GM12878 (cell line): ENCODE measurements around the gene SENP7. TPM values are rescaled to one million over a fixed set of nuclear protein-coding genes. Genes with fewer than 3 reads are reported as not detected.

Experiments
- ATAC-seq: fragments of 200-7000 bp; cut with Tn5 transposase; 3 replicates; pipeline ENCODE4 v1.9.1; 2020; ENCODE audit warnings: mild to moderate bottlenecking, moderate library complexity
- BruUV-seq: library from RNA; stranded (reverse); fragments of 400-500 nt; replicated peaks from 2 replicates; lab custom pipeline; 2021; lab: Mats Ljungman, UMichigan
- CTCF ChIA-PET: fragments of 300-600 bp; sonication (Branson Sonifier 250); formaldehyde crosslinking; extraction: SDS; loops from one replicate; lab custom pipeline; 2021; ENCODE audit warnings: inconsistent platforms; lab: Yijun Ruan, JAX
- POLR2A ChIA-PET: fragments of 350-600 bp; formaldehyde crosslinking; extraction: SDS; loops from one replicate; lab custom pipeline; 2021; ENCODE audit warnings: inconsistent platforms; lab: Charles Lee
- RAD21 ChIA-PET: fragments of 300-600 bp; sonication (Branson Sonifier 250); formaldehyde crosslinking; loops from one replicate; lab custom pipeline; 2023; ENCODE audit warnings: antibody characterized with exemption; ENCODE audit not compliant: unreplicated experiment; lab: Charles Lee
- SMC1A ChIA-PET: fragments of 300-600 bp; sonication (Branson Sonifier 250); formaldehyde crosslinking; loops from one replicate; lab custom pipeline; 2023; ENCODE audit not compliant: unreplicated experiment, uncharacterized antibody; lab: Charles Lee
- DNase-seq: peaks from one replicate; pipeline ENCODE4 v3.0.0-alpha.2; 2011; ENCODE audit warnings: low read depth, low spot score
- FAIRE-seq: peaks from 3 replicates; lab custom pipeline; 2011; peaks lifted over from hg19 to GRCh38; lab: Jason Lieb, UNC
- H2AFZ ChIP-seq: 2 replicates; pipeline ENCODE4 v1.6.0; 2011; ENCODE audit warnings: low read depth, low read length, control low read depth; ENCODE audit not compliant: control insufficient read depth
- H3K27ac ChIP-seq: 2 replicates; pipeline ENCODE4 v1.5.1; 2011; ENCODE audit warnings: control low read depth; ENCODE audit not compliant: control insufficient read depth, insufficient read depth
- H3K27me3 ChIP-seq, 2 experiments: replicated peaks in 1 of 2; 2 replicates each; pipeline versions ENCODE4 v1.6.0 to v1.6.1; 2011; ENCODE audit warnings: low read length in 1 of 2; ENCODE audit not compliant: control insufficient read depth in 2 of 2, insufficient read depth in 2 of 2
- H3K36me3 ChIP-seq, 2 experiments: 2 replicates each; pipeline ENCODE4 v1.5.1; 2011; ENCODE audit warnings: low read length in 1 of 2; ENCODE audit not compliant: control insufficient read depth in 2 of 2, insufficient read depth in 2 of 2
- H3K4me1 ChIP-seq: 2 replicates; pipeline ENCODE4 v1.6.1; 2011; ENCODE audit warnings: mild to moderate bottlenecking, low read length, moderate library complexity, mixed read lengths; ENCODE audit not compliant: control insufficient read depth, insufficient read depth
- H3K4me2 ChIP-seq: 2 replicates; pipeline ENCODE4 v1.6.0; 2011; ENCODE audit warnings: control low read depth; ENCODE audit not compliant: control insufficient read depth, insufficient read depth
- H3K4me3 ChIP-seq: fragments of 200-600 bp; sonication (generic); 2 replicates; pipeline ENCODE4 v1.5.1; 2016
- H3K79me2 ChIP-seq: 2 replicates; pipeline ENCODE4 v1.6.0; 2011; ENCODE audit warnings: low read length; ENCODE audit not compliant: control insufficient read depth, insufficient read depth
- H3K9ac ChIP-seq: 2 replicates; pipeline ENCODE4 v1.8.0; 2011; ENCODE audit warnings: low read length, control low read depth, mixed read lengths; ENCODE audit not compliant: control insufficient read depth, insufficient read depth
- H3K9me3 ChIP-seq: replicated peaks from 3 replicates; pipeline ENCODE4 v1.5.1; 2011; ENCODE audit warnings: mild to moderate bottlenecking, low read length; ENCODE audit not compliant: control insufficient read depth, insufficient read depth
- H4K20me1 ChIP-seq: 2 replicates; pipeline ENCODE4 v1.6.0; 2011; ENCODE audit not compliant: control insufficient read depth, insufficient read depth
- CBFB ChIP-seq: IDR thresholded peaks from 2 replicates; pipeline ENCODE4 v1.6.1; 2016; ENCODE audit warnings: antibody characterized with exemption, low read depth
- CREB1 ChIP-seq: IDR thresholded peaks from 2 replicates; pipeline ENCODE4 v1.6.1; 2012; ENCODE audit warnings: low read depth, mild to moderate bottlenecking, inconsistent platforms
- EP300 ChIP-seq, 2 experiments: fragments of 150-350 bp in 1 of 2; IDR thresholded peaks; 2 replicates each; pipeline ENCODE4 v1.6.1; 2011 to 2012; ENCODE audit warnings: low read depth in 2 of 2, low read length in 2 of 2, borderline replicate concordance in 1 of 2, improper control_type of control experiment in 1 of 2, inconsistent platforms in 1 of 2; ENCODE audit not compliant: control insufficient read depth in 1 of 2
- GATAD2B ChIP-seq: fragments of 450-650 bp; conservative IDR thresholded peaks from 2 replicates; pipeline ENCODE4 v1.6.1; 2017; ENCODE audit warnings: low read depth, mild to moderate bottlenecking, moderate library complexity
- KAT2A ChIP-seq: conservative IDR thresholded peaks from 2 replicates; pipeline ENCODE4 v1.6.1; 2011; ENCODE audit warnings: low read depth, low read length; ENCODE audit not compliant: control insufficient read depth
- MTA3 ChIP-seq: IDR thresholded peaks from 2 replicates; pipeline ENCODE4 v1.6.1; 2012; ENCODE audit warnings: low read length, inconsistent platforms, borderline replicate concordance
- MXI1 ChIP-seq: fragments of 150-350 bp; IDR thresholded peaks from 2 replicates; pipeline ENCODE4 v1.6.1; 2011; ENCODE audit warnings: low read depth, mild to moderate bottlenecking, inconsistent platforms, low read length, improper control_type of control experiment
- SMAD1 ChIP-seq: fragments of 450-650 bp; IDR thresholded peaks from 2 replicates; pipeline ENCODE4 v1.6.1; 2018; ENCODE audit warnings: mild to moderate bottlenecking, low read depth; ENCODE audit not compliant: partially characterized antibody
- SMC3 ChIP-seq: IDR thresholded peaks from 2 replicates; pipeline ENCODE4 v1.6.1; 2011; ENCODE audit warnings: low read length, improper control_type of control experiment, borderline replicate concordance
- SP1 ChIP-seq: IDR thresholded peaks from one replicate; pipeline ENCODE4 v1.6.1; 2011; ENCODE audit warnings: low read depth, low read length
- WGBS: methylation state at CpG from one replicate; pipeline ENCODE4 v1.1.6; 2016; ENCODE audit warnings: low lambda C conversion rate; ENCODE audit not compliant: insufficient replicate concordance, insufficient coverage; ENCODE audit errors: missing lambda C conversion rate; 5-methylcytosine and 5-hydroxymethylcytosine counted together
- in situ Hi-C: fragments of 300-500 bp; cut with MboI; formaldehyde crosslinking; loops from 9 replicates; pipeline ENCODE4 v1.14.3; 2018; ENCODE audit warnings: mixed read lengths
- intact Hi-C: fragments of 100-400 bp; cut with micrococcal nuclease; formaldehyde crosslinking; loops from one replicate; pipeline ENCODE4 v1.14.2; 2022; ENCODE audit not compliant: unreplicated experiment
- polyA plus RNA-seq, 11 experiments: library from polyadenylated mRNA; depleted of rRNA in 4 of 11; unstranded in 6 of 11; stranded (reverse) in 5 of 11; fragments of >200 nt; fragmentation: Nextera tagmentation in 4 of 11; fragmentation: Illumina TruSeq in 1 of 11; extraction: Ambion mirVana in 4 of 11; extraction: Trizol in 1 of 11; gene quantifications; 1 replicate in 1 of 11; 2 replicates in 10 of 11; pipeline versions ENCODE4 v1.2.1 to v1.2.3, GENCODE V29; 2011 to 2016; ENCODE audit warnings: inconsistent platforms in 2 of 11, missing spikeins in 2 of 11, low read depth in 1 of 11
- total RNA-seq, 4 experiments: library from RNA; depleted of rRNA in 3 of 4; stranded (reverse); fragments of >200 nt in 3 of 4; fragmentation: Illumina TruSeq in 1 of 4; extraction: Trizol in 1 of 4; gene quantifications; 2 replicates each; pipeline versions ENCODE4 v1.2.1 to v1.2.3, GENCODE V29; 2013 to 2021

The SENP7 gene
- total and polyA plus RNA-seq, 10 of the 15 experiments (the other 5 are each of a cell fraction or from before 2014, with no cell fraction given) = 2.6 to 14.7 (median 8.3) TPM

GRCh38 chr3:101319531-101319930, 193.5 kb downstream of the SENP7 start:
- H4K20me1 ChIP-seq = no peaks in the 10 kb centered on the region
- WGBS = 97% methylated on average over 5 of the region's 5 CpGs
- ChIA-PET CTCF (no interaction called here), POLR2A (no interaction called here), RAD21 (no interaction called here), SMC1A (interaction anchor here (1.3 kb wide), 1 partner anchor 40 kb away, joined by 3 read pairs; no protein-coding TSS in a partner anchor)
- intact Hi-C loops (no loop called here), in situ Hi-C loops (no loop called here)
- BruUV-seq = no TSS peak
- DNase-seq (no peak), FAIRE-seq (no peak), ATAC-seq (no peak)
- no peak overlapping the region for H3K4me3 ChIP-seq
- H3K9me3 ChIP-seq = no peaks in the 10 kb centered on the region
- no peak overlapping the region for H2AFZ ChIP-seq
- H3K36me3 ChIP-seq = no peaks in the 10 kb centered on the region
- H3K9ac ChIP-seq = no peak overlapping the region
- no peak overlapping the region for H3K27ac ChIP-seq
- TF ChIP-seq MTA3 (no peak), SMAD1 (no peak), SMC3 (no peak), MXI1 (no peak), CBFB (no peak), KAT2A (no peak), EP300 (IDR thresholded peaks at IDR 0.05; ENCODE audit: borderline replicate concordance in 1 of 2, control insufficient read depth in 1 of 2, low read depth in 2 of 2, low read length in 2 of 2) (no peak), SP1 (no peak), GATAD2B (no peak), CREB1 (no peak)
- H3K79me2 ChIP-seq = no peaks in the 10 kb centered on the region
- no peak overlapping the region for H3K4me2 ChIP-seq
- H3K27me3 ChIP-seq = no peaks in the 10 kb centered on the region
- H3K4me1 ChIP-seq = no peaks in the 10 kb centered on the region
